ENCODE measurements around the gene TM9SF2.

Gene TM9SF2

DNA sequence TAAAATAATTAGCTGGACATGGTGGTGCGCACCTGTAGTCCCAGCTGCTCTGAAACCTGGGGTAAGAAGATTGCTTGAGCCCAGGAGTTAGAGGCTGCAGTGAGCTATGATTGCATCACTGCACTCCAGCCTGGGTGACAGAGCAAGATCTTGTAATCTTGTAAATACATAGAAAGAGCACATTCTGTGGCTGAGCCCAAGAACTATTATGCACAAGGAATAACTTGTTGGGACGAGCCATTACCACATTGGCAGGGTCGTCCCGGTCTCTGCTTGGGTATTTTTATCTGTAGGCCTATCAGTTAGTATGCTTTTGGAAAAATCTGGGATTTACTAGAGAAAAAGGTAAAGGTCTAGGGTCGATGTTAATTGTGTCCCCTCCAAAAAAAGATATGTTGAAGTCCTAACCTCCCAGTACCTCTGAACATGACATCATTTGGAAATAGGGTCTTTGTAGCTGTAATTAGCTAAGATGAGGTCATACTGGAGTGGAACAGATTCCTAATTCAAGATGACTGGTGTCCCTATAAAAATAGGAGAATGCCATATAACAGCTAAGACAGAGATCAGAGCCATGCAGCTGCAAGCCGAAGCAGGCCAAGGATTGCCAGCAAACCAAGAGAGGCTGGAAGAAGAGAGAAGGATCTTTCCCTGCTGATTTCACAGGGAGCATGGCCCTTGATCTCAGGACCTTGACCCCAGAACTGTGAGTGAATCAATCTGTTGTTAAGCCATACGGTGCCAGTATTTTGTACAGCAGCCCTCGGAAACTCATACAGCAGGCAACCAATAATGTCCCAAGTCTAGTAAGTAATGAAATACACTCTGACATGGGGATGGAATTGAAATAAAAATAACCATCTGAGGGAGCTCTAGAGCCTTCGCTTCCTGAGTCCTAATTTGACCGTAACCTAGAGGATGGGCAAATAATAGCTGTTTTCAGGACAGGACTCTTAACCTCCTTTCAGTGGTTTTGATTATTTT lies 77.0 kb downstream of the TM9SF2 start:
- DNase-seq = no peak
- no peak for ATAC-seq

DNA sequence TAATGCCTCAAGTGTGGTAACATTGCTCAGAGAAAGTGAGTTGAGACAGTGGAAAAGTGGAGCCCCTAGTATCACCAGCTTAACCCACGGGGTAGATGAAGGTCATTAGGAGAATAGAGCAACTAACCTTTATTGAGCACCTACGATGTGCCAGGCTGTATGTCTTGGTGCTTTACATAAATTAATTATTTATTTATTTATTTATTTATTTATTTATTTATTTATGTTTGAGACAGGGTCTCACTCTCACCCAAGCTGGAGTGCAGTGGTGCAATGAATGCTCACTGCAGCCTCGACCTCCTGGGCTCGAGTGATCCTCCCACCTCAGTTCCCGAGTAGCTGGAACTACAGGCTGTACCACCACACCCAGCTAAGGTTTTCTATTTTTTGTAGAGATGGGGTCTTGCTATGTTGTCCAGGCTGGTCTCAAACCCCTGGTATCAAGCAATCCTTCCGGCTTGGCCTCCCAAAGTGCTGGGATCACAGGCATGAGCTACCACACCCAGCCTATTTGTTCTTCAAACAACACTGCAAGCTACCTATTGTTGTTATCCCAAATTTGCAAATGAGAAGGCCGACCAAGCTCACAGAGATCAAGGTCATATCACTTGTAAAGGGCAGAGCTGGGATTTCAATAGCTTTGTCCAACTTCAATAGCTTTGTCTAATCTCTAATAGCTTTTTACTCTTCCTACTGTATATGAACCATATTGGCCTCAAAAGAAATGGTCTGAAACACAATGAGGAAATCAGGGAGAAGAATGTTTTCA lies 79.4 kb downstream of the TM9SF2 start:
- DNase-seq = no peak
- no peak for ATAC-seq

DNA sequence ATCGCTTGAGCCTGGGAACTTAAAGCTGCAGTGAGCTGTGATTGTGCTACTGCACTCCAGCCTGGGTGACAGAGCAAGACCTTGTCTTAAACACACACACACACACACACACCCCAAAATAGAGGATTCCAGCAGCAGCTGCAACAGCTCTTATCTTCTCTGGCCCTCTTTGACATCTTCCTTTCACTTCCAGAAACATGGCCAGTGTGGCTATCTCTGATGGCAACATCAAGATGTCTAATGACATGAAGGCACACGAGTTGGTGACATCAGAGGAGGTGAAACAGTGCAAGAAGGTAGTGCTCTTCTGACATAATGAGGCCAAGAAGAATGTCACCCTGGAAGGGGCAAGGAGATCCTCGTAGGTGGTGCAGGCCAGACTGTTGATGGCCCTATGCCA lies 81.2 kb downstream of the TM9SF2 start:
- ATAC-seq (no peak), DNase-seq (no peak)

DNA sequence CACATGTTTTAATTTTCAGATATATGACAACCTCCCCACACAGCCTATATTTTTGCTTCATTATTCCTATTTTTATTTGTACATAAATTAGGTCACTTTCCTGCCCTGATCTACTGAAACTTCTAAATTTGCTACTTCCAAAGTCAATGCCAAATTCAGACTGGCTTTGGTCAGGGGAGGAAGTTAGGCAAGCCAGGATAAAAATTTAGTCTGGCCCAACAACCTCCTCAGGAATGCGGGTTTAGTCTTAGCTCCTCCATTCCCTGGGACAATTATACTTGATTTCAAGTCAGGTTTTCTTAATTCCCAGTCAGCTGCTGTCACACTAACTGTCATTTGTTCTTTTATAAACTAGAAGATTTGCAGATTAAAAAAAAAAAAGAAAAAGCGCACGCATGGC lies 84.3 kb downstream of the TM9SF2 start:
- no peak for ATAC-seq
- DNase-seq = no peak

DNA sequence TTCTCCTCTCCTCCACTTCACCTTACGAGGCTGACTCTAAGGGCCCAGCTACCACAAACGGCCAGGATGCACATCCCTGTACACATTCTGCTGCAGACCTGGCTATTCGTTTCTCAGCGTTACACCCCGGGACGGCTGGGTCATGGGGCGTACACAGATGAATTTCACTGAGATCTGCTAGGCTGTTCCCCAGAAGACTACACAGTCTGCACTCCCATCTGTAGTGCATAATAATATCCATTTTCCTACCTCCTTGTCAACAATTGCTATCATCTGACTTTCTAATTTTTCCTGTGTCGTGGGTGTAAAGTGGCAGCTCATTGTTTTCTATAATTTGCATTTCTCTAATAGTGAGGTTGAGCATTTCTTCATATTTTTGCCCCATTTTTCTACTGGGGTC lies 85.7 kb downstream of the TM9SF2 start:
- no peak for ATAC-seq
- no peak for DNase-seq

DNA sequence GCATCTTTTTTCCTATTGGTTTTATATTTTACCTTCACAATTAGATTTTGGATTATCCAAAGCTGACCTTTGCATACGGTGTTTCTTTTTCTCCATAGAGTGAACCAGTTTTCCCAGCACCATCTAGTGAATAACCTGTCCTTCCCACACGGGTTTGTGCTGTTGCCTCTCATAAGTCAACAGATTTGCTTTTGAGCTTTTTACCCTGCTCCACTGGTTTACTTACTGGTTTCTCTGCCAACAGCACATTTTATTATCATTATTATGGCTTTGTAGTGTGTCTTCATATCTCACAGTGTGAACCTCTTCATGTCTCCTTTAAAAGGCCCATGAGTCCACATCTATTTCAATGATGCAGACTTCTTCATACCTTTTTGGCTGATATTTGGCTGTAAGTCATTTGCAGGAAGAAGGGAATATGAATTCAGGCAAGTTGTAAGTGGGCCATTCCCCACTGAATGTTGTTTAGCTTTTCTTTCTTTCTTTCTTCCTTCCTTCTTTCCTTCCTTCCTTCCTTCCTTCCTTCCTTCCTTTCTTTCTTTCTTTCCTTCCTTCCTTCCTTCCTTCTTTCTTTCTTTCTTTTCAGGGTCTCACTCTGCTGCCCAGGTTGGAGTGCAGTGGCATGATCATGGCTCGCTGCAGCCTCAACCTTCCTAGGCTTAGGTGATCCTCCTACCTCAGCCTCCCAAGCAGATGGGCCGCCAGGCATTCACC lies 86.8 kb downstream of the TM9SF2 start:
- ATAC-seq = no peak
- no peak for DNase-seq

DNA sequence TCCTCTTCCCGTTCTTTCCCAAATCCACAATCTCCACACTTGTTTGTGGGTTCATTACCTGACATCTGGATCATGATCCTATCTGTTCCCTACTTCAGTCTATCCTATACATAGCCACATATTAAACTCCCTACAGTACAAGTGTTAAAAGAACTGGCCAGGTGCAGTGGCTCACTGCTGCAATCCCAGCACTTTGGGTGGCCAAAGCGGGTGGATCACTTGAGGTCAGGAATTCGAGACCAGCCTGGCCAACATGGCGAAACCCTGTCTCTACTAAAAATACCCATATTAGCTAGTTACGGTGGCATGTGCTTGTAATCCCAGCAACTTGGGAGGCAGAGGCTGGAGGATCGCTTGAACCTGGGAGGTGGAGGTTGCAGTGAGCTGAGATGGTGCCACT lies 88.3 kb downstream of the TM9SF2 start:
- DNase-seq (no peak), ATAC-seq (no peak)

DNA sequence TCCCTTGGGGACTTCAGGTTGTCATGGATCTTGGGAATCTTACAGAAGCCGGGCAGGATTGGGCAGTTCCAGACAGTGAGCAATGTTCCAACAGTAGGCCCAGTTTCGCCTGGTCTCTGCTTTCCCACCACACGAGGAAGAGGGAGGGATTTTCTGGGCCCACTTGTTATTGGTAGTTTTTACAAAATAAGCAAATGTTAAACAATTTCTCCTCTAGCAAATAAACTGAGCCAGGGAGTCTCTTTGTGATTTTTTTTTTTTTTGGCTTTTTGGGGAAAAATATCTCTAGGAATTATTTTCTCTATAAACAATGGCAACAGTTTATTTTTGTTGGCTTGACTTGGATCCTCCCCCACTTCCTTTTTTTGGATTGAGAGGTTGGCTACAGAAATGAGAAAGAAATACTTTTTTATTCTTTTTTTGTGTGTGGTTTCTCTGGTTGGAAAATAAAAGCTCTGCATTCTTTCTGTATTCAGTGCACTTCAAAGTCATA lies 89.3 kb downstream of the TM9SF2 start:
- DNase-seq = no peak
- ATAC-seq = no peak

DNA sequence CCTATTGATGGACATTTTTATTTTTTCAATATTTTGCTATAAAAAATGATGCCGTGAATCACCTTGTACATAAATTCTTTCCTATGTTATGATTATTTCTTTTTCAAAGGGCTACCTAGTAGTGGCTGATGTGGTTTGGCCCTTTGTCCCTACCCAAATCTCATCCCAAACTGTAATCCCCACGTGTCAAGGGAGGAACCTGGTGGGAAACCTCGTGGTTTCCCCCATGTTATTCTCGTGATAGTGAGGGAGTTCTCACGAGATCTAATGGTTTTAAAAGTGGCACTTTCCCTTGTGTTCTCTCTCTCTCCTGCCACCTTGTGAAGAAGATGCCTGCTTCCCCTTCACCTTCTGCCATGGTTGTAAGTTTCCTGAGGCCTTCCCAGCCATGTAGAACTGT lies 94.9 kb downstream of the TM9SF2 start:
- no peak for DNase-seq
- no peak for ATAC-seq

DNA sequence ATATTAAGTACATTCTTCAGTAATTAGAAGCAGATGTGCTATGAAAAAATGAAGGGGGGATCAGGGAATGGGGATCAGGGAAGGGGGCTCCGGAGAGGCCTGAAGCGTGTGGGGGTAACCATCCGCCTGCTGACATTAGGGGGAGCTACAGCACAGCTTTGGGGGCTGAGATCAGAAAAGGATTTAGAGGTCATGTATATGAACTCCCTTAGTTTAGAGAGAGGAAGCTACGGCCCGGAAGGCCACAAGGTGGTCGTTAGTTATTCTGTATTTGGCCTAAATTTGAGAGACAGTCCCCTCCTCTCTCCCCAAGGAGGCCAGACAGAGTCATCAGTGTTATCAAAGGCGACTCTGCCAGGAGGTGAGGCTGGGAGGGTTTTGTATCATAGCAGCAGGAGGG lies 99.0 kb downstream of the TM9SF2 start:
- DNase-seq (peak; percentile 33), ATAC-seq (no peak)

DNA sequence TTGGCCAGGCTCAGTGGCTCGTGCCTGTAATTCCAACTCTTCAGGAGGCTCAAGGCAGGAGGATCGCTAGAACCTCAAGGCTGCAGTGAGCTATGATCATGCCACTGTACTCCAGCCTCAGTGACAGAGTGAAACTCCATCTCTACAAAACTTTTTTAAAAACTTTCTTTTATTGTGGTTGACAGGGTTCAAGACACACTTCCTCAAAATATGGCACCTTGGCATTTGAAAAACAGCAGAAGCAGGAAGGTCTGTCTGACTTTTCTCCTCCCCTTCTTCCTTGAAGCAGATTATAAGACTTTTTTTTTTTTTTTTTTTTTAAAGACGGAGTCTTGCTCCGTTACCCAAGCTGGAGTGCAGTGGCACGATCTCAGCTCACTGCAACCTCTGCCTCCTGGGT lies 100.3 kb downstream of the TM9SF2 start:
- DNase-seq = no peak
- no peak for ATAC-seq

DNA sequence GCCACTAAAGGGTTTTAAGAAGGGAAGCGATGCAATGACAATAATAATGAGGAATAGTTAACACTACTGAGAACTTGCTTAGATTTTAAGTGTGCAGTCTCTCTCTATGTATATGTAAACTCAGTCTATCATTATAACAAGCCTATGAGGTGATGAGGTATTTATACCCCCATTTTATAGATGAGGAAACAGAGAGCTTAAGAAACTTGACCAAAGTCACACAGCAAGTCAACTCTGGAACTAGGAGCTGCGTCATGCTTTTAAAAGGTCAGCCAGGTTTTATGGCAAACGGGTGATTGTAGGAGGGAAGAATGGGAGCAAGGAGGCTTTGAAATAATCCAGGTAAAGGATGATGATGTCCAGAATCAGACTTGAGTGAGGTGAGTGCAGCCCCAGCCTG lies 103.4 kb downstream of the TM9SF2 start:
- DNase-seq = no peak
- no peak for ATAC-seq

DNA sequence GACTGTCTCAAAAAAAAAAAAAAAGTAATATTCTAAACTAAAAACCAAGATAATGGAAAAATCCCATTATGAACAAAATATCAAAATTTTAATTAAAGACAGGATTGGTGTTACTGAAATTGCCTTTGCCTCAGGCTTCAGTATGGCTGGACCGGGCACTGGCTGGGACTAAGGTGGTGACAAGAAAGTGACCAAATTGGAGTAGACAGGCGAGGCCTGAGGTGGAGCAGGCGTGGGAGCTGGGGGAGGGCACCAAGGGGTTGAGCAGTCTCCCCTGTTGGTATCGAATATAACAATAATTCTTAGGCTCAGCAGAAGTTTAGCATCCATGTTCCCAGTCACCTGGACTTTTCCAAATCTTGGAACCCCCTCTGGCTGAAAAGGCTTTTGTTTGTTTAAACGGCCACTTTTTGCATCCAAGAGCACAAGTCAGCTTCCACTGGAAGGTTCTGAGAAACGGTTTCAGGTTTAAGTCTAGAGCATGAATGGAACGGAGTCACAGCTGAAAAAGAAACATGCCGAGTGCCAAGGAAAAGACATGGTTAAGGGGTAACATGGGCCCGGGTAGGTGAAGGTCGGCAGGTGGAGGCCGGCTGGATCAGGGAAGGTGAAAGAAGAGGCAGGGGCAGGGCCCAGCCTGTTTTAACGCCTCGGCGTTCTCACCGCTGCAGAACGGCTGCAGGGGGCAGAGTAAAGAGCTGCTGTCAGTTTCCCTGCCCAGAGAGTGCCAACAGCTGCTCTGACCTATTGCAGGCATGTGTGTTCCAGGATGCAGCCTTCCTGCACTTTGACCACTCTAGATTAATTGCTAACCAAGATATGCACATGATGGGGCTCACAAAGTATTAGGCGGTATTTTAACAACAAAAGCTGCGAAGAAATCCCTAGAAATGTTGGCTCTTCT lies 104.4 kb downstream of the TM9SF2 start:
- ATAC-seq (peak; percentile 47), DNase-seq (peak; percentile 45)

DNA sequence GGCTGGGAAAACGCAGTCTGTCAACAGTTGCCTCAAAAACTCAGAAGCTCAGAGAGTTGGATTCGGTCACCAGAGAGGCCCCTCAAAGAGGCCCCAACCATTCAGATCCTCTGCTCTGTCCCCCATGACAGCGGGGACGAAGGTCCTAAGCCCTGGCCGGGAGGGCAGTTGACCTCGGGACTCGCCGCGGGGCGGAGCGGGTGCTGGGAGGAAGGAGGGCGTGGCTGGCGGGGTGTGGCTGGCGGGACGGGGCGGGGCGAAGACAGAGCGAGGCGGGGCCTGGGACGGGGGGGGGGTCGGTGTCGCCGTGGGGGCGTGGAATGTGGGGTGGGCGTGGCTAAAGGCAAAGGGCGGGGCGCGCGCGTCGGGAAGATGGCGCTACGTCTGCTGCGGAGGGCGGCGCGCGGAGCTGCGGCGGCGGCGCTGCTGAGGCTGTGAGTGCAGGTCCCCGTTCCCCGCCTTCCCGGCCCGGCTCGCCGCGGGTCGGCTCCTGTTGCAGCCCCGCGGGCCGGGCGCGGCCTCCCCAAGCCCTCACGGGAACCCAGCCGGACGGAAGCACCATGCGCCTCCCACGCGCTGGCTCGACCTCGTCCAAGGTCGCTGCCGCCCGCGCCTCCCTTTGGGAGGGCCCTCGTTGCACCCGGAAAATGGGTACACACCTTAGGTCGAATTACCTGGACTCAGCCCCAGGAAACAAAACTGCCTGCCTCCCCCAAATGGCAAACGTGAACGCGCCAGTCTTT lies 105.2 kb downstream of the TM9SF2 start, which contains the start of gene CLYBL:
Gene CLYBL (plus strand): TSS at position 367 of the 743 bp plus-strand sequence.
- peak; percentile 95 for DNase-seq
- ATAC-seq = peak; percentile 90

DNA sequence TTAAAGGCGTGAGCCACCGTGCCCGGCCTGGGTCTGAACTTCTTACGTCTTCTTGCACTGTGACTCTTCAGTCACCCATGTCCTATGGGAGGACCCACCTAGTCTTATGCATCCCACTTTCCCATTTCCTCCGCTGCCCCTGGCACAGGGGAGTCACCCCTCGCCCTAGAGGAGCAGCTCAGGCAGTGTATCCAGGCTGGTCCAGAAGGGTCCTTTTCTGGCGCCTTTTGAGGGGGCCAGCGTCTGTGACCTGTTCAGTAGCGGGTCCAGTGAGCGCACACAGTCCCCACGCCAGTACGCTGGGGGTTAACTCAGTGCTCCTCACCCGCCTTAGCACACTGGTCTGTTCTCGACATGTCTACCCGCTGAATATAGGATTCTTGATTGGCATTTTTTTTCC lies 107.1 kb downstream of the TM9SF2 start:
- no peak for ATAC-seq
- no peak for DNase-seq

DNA sequence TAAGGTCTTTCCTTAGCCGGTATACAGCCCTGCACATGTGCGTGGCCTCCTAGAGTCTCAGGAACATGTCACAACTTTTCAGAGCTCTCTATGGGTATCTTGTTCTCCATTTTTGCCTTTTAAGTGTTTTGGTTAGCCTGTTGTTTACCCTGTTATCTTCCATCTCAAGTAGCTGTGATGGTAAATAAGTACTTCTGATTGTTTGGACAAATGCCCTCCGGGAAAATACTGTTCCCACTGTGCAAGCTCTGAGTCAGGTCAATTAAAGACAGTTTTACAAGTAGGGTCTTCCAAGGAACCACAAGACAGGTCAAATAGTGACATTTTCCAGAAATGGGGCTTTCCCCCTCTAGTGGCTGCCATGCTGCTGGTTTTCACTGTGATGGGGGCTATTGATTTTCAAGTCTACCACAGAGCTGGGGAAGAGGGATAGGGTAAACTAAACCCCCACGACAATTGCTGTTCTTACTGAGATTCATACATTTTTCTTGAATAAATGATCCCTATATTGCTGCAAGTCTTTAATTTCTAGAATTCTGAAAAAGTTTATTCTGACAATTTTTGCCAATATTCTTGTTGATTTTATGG lies 109.5 kb downstream of the TM9SF2 start:
- ATAC-seq = no peak
- DNase-seq = no peak

All from stimulated activated naive CD8-positive, alpha-beta T cell treated with anti-CD3 and anti-CD28 coated beads, Interleukin-15, Interleukin-2, amounts not matched to agents 100 U/mL and 50 U/mL, for 24 hours (primary cell).